ENCODE results near the gene FARP2.

The FARP2 gene

GRCh38 chr2:241460631-241461030, 104.5 kb downstream of the FARP2 start:
- DNase-seq (ENCODE audit: low read depth): no peak

- no peak for DNase-seq (ENCODE audit: low read depth)
Measured at GRCh38 chr2:241461693-241462677, 105.9 kb downstream of the FARP2 start.

DNA sequence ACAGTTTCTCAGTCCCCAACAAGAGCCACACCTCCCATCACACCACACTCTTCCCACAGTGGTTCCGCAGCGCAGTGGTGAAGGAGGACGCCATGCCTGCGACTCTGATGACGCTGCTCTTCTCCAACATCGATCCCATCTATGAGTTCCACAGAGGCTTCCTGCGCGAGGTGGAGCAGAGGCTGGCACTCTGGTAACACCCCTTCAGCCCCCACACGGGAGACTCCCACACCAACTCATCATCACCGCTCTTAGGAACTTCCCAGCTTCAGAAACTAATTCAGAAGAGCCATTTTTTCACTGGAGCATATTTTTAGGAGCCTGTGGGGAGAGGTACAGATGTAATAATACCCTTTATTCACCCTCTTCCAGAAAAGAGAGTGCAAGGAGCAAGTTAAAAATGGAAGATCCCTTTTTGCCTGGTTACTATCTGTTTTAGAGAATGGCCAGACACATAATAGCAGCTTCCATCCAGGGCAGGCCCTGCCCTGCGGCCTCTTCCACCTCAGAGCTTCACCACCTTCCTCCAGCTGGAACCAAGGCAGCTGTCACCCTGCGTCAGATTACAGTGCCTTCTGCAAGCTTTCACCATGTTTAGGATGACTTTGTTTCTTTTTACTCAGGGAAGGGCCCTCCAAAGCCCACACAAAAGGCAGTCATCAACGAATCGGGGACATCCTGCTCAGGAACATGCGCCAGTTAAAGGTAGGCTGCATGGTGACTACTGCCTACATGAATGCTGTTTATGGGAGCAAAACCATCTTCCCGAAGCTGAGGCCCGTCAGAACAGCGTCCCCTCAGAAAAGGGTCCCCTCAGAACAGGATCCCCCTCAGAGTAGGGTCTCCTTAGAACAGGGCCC, 107.4 kb downstream of the FARP2 start:
- DNase-seq (ENCODE audit: low read depth): no peak

DNA sequence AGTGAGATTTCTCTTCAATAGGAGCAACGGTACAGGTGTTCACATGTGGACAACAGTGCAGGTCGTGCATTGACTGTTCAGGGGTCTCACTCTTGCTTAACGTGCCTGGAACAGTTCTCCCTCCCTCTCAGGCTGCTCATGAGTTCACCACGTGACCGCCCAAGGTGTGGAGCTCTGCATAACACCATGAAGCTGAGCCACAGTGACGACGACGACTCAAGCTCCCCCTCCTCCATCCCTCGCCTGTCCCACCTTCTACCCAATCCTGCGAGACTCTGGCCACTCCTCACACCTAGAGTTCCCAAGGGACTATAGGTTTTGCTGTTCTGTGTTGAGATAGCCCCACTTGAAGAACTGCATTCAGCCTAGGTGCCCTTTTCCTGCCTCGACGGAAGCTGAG, 109.5 kb downstream of the FARP2 start:
- DNase-seq (ENCODE audit: low read depth): no peak

GRCh38 chr2:241466230-241466629, 110.1 kb downstream of the FARP2 start:
- DNase-seq (ENCODE audit: low read depth): no peak

- DNase-seq (ENCODE audit: low read depth): no peak
Measured at GRCh38 chr2:241467777-241468475, 111.8 kb downstream of the FARP2 start.

DNA sequence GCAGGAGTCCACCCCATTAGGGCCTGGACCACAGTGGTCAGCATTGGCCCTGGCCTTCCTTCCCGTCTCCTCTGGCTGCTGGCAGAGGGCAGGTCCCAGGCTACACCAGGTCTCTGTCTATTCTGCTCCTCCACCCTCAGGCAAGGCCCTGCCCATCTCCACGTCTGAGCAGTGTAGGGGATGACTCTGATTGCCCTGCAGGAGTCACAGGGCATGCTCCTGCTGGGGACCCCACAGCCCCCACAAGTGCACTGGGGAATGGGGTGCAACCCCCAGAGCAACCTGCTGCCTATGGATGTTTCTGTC, 112.3 kb downstream of the FARP2 start:
- DNase-seq (ENCODE audit: low read depth): no peak

DNA sequence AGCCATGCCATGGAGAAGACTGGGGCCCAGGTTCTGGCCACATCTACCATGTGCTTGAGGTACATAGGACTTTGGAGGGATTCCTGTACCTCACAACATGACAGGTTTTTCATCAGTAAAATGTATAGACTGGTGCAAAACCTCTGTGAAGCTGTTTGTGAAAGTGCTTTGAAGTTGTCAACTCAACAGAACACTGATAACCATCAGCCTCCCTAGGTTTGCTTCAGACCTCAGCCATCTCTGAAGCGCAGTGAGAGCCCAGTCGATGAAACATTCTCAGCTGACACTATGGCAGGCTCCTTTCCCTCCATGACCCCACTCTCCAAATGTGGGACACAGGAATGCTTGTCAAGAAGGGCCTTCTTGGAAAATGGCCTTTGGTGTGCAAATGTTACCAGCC, 113.7 kb downstream of the FARP2 start:
- DNase-seq (ENCODE audit: low read depth): no peak

DNA sequence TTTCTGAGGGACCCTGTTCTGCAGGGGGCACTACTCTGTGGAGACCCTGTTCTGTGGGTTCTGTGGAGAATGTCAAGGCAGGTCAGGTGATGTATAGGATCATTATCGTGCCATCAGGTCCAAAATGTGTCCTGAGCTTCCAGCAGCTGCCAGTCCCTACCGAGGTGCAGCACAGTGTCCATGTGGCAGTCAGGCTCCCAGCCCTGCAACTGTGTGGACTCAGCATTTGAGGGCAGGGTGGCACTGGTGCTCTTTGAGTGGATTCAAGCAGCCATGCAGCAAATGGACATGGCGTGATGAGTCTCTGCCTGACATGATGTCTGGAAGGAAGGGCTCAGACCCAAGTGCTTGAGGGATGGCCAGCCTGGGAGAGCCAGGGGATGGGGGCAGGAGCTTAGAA, 117.3 kb downstream of the FARP2 start:
- no peak for DNase-seq (ENCODE audit: low read depth)

DNA sequence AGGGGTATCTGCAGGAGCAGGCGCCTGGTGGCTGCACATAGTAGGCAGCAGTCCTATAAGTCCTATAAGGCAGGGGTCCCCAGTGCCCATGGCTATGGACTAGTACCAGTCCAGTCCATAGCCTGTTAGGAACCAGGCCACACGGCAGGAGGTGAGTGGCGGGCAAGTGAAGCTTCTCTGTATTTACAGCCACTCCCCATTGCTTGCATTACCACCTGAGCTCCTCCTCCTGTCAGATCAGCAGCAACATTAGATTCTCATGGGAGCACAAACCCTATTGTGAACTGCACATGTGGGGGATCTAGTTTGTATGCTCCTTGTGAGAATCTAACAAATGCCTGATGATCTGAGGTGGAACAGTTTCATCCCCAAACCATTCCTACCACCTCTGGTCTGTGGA, 119.2 kb downstream of the FARP2 start:
- DNase-seq (ENCODE audit: low read depth): no peak

DNA sequence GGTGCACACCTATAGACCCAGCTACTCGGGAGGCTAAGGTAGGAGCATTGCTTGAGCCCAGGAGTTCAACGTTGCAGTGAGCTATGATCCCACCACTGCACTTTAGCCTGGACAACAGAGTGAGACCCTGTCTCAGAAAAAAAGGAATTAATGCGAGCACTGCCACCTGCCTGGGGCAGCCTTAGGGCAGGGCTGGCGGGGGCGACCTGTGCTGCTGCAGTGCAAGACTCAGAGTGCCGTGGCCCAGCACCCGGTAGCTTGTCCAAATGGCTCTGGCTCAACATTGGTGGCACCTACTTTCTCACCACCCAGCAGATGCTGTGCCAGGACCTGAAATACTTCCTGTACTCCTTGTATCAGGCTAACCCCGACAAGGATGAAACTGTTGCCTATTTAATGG, 122.1 kb downstream of the FARP2 start:
- DNase-seq (ENCODE audit: low read depth): no peak

DNA sequence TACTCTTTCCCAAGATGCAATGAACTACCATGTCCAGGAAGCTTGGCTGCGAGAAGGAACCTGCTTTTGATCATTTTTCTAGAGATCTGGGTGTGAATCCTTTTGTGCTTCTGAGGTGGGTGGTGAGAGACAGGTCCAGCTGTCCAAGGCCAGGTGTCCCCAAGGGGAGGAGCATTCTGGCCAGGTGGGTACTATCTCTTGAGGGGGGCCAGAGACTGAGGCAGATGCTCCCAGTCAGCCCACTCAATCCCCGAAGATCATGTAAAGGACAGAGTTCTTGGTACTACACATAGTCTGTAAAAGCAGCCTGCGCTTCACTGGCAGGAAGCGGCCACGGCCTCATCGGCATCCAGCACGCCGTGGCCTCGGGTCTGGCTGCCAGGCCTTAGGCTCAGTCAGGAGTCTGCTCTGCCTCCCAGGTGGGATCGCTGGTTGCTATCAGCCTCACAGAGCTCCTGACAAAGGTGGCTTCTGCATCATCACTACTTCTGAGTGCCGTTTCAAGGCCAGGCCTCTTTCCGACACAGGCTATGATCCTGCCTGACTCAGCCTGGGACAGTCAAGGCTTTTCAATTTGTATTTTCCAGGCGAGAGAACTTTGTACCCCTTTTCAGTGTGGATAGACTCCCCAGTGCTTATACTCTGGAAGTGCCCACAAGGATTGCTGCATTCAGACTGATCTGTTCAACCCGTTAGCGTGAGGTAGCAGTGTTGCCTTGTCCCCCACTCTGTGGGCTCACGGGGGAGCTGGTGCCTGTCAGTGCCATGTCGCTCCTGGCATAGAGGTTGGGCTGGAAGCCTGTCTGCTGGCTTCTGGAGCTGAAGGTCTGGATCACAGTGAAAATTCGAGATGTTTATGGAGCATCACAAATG, 123.2 kb downstream of the FARP2 start:
- DNase-seq (ENCODE audit: low read depth): no peak

DNA sequence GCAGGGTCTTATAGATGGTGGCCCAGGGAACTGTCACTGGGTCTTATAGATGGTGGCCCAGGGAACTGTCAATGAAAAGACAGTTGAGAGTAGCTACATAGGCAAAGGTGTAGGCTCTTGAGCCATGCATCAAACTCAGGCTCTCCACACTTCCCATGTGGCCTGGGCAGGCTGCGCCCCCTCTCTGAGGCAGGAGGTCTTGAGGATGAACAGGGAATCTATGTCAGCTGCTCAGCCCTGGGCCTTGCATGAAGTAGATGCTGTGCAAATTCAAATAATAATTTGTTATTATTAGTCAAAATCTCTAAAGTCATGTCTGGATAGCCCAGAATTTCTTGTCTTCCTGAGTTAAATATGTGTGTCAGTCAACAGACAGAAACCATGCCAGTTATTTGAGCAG, 125.6 kb downstream of the FARP2 start:
- no peak for DNase-seq (ENCODE audit: low read depth)

DNA sequence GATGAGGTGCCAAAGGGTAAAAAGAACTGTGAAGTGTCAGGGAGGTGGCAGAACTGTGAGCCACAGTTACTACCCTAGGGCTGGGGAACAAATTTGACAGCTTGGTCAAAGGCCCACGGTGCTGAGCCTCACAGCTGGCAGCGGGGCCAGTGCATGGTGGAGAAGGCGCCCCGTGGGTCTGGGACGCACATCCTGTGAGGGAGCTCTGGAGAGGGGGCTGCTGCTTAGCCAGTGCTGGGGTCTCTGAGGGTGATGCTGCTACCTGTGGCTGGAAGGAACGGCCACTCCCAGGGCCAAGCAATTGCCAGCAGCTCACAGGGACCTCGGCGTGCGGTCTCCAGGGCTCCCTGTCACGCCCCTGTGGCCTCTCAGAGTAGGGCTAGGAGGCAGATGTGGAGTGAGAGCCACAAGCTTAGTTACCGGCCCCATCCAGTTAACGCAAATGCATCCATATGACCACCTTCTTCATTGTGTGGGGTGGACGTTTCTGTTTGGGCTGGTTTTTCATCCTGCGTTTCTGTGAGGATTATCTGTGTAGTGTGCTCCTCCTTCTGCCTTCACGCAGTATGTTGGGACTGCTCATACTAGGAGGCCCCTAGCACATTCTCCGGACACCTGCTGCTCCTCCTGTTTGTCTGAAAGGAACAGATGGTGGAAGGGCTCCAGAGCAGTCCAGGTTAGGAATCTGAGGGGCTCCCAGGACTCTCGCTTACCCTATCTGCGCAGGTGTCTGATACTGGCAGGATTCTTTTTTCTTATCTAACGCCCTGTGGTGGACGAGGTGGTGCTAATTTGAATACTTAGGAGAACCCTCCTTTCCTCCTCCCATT, 126.3 kb downstream of the FARP2 start:
- DNase-seq (ENCODE audit: low read depth): no peak

GRCh38 chr2:241483305-241483704, 127.2 kb downstream of the FARP2 start:
- no peak for DNase-seq (ENCODE audit: low read depth)

- no peak for DNase-seq (ENCODE audit: low read depth)
Measured at GRCh38 chr2:241485172-241485911, 129.3 kb downstream of the FARP2 start.

- no peak for DNase-seq (ENCODE audit: low read depth)
Measured at GRCh38 chr2:241489088-241489487, 133.0 kb downstream of the FARP2 start.

DNA sequence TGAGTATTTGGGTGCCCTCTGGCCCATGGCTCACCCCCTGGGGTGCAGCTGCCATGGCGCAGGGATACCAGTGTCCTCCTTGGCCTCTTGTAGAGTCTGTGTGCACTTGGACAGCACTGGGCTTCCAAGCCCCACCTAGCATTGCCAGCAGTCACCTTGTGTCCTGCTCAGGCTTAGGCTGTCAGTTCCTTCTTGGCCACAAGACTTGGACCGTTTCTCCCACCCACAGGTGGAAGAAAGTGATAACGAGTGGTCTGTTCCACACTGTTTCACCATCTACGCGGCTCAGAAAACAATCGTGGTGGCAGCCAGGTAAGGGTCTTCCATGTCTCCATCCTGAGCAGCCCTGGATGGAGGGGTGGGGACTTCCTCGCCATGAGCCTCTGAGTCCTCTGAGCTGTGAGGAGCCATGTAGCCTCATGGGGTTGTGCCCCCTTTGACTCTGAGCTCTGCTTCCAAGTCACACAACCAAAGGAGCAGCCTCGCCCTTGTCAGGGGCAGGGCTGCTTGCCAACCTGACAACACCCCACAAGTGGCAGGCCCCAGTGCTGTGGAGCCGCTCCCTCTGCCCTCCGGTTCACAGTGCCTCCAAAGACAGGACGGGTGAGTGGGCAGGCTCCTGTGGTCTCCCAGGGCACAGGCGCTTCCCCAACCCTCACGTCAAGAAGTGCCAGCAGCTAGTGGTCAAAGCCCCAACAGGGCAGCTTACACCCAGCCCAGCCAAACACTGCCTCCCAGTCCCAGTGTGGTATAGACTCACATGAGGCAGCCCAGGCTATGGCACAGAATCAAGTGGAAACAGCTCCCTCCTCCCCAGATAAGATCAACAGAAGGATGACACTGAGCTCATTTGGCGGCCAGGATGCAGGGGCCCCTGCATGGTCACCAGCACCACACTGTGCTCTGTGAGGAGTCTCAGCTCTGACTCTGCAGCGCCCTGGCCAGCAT, 133.9 kb downstream of the FARP2 start:
- no peak for DNase-seq (ENCODE audit: low read depth)
